Mesenteric fat pad (tissue), 1 donor: Measurements from ENCODE around the gene GNPNAT1. TPM values are rescaled to one million over a fixed set of nuclear protein-coding genes. Genes with fewer than 3 reads are reported as not detected.
"Not testable (repeated sequence)": the region's sequence is repeated elsewhere in the genome, so short reads cannot be mapped to it uniquely, and the experiment has no call there.

Experiments used
- DNase-seq: peaks from one replicate; pipeline ENCODE4 v3.0.0-alpha.2; 2020; ENCODE audit warnings: low spot score
- total RNA-seq: library from RNA; stranded (reverse); fragmentation: NEBNext Ultra II Directional; extraction: Animal tissue kit (Norgen Biotek cat#: 25700); gene quantifications from one replicate; pipeline ENCODE4 v1.2.1, GENCODE V29; 2021
- donor health status: DM: yes; HTN: yes; CAD: no.

The GNPNAT1 gene
- total RNA-seq, 1 donor from 2014 or later: 26.7 TPM

DNA sequence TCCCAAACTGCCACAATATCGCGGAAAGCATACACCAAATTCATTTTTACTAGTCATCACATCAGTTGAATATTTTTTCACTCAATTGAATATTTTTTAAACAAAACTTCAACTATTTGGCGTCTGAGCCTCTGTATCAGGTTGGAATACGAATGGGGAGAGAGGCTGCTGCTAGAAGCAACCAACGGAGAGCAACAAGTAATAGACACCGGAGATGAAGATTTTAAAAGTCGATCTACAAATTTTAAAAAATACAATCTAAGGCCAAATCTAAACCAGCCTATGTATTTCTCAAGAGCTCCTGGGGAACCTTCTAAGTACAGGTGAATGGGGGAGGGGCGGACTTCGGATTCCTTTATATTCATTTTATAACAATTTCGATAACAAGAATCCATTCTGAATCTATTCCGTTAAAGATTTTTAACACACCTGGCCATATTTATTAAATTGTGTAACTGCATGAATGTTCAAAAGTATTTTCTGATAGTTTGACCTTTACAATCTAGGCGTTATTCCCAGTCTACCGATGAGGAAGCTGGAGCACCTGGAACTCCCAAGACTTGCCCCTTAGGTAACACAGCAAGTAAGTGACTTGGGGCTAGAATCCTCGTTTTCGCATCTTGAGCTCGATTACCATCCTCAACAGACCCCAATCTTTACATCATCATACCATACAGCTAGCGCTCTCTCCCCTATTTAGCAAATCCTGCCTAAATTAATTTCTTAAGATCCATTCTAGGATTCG is 1.2 kb downstream of the GNPNAT1 start:
- no peak for DNase-seq

DNA sequence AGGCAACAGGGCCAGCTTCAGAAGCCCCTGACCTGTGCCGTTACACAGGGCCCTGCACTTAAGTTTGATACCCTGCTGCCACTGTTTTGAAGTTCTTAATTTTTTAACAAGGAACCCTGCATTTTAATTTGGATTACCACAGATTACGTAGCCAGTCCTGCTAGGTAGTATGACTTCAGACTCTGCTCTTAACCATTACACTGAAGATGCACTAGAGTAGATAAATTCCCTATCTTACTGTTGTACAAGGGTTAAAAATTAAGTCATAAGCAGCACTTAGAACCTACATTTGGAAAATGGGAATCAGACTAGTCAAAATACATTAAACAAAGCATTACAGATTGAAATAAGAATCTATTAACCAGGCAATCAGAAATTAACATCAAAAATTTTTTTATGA is 2.3 kb downstream of the GNPNAT1 start:
- DNase-seq: no peak

DNA sequence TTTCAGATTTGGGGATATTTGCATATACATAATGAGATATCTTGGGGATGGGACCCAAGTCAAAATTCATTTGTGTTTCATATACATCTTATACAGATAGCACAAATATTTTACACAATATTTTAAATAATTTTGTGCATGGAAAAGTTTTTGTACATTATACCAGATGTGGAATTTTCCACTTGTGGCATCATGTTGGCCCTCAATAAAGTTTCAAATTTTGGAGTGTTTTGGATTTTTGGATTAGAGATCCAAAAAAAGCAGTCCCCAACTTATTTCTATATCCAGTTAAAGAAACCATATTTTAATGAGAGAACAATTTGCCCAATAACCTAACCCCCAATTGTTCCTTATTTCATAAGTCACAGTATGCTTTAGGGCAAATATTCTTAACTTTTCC is 4.5 kb downstream of the GNPNAT1 start:
- DNase-seq: no peak

DNA sequence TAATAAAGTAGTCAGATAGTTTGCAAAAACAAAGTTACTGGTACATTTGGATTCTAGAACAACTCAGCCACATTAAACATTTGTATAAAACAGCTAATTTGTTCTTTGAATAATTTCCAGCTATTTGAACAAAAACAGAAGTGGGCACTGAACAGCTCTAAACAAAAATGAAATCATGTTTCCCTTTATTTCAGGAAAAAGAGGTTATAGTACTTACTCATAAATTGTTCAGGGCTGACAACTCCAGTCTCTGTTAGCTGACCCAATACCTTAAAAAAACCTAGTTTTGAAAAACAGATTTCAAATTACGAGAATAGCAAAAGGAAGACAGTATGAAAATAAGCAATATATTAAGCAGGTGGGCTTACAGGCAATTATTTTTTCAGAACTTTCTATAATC is 8.2 kb downstream of the GNPNAT1 start:
- no peak for DNase-seq

DNA sequence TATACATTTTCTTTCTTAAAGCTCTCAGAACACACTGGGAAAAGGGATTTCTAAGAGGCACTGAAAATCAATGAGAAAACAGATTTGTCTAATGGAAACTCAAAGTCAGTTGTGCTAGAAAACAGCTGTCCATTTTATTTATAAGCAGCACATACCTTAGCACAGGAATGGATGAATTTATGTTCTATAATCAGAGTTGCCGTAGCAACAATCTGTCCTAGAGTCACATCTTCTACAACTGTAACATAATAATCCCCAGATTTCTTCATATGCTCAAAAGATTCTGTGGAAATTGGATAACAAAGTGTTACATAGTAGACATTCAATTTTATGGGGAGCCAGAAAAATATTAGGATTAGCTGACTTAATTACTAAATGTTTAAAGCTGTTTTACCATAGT is 9.8 kb downstream of the GNPNAT1 start:
- DNase-seq: no peak

DNA sequence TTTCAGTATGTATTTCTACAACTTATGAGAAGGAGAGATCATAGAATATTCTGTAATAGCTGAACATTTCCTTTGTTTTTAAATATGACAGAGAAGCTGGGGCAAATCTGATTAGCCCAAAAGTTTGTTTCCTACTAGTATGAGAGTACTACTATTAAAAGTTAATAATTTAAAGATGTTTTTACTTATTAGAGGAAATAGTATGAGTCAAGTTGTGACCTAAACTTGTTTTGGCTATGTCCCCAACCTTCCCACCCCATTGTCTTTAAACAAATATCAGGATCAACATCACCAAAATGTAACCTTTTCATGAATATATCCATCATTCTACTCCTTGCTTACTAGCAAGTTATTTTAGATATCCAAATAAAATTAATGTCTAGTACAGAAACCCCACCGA is 10.5 kb downstream of the GNPNAT1 start:
- DNase-seq: no peak

DNA sequence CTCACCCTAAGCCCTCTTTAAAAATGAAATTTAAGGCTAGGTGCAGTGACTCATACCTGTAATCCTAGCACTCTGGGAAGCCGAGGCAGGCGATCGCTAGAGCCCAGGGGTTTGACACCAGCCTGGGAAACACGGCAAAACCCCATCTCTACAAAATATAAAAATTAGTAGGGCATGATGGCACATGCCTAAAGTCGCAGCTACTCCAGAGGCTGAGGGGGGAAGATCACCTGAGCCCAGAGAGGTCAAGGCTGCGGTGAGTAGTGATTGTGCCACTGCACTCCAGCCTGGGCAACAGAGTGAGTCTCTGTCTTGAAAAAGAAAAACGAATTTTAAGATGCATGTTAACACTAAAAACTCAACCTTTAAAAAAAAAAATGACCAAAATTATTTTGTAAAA is 12.7 kb downstream of the GNPNAT1 start:
- no peak for DNase-seq

DNA sequence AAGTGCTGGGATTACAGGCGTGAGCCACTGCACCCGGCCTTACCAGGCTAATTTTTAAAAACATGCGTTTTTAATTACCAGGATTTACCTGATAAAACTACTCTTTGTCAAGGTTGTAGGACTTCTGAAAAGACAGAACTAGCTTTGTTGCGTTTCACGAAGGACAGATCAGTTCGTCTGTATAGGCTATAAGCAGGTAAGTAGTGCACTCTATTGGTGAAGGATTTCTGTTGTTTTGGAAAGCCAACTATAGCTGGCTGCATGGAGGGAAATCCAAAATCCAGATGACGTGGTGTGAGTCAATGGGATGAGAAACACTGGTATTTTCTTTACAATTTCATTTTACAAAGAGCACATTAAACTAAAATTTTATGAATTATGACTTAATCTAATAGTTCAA is 14.6 kb downstream of the GNPNAT1 start:
- DNase-seq: no peak

DNA sequence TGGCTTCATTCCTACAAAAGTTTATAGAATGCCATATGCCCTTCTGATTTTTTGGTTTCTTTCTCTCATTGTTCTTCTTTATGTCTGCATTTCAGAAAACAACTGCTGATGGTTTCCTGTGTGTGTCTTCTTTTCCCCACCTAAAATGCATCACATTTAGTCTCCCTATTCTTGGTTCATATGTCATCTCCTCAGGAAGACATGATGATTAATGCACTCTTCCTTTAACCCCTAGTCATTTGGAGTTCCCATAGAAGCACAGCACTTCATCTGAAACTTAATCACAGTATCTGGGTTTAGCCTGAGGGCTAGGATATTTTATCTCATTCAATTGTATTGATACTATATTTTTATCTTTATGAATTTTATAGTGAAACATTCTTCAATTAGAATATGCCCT is 21.5 kb downstream of the GNPNAT1 start:
- no peak for DNase-seq

DNA sequence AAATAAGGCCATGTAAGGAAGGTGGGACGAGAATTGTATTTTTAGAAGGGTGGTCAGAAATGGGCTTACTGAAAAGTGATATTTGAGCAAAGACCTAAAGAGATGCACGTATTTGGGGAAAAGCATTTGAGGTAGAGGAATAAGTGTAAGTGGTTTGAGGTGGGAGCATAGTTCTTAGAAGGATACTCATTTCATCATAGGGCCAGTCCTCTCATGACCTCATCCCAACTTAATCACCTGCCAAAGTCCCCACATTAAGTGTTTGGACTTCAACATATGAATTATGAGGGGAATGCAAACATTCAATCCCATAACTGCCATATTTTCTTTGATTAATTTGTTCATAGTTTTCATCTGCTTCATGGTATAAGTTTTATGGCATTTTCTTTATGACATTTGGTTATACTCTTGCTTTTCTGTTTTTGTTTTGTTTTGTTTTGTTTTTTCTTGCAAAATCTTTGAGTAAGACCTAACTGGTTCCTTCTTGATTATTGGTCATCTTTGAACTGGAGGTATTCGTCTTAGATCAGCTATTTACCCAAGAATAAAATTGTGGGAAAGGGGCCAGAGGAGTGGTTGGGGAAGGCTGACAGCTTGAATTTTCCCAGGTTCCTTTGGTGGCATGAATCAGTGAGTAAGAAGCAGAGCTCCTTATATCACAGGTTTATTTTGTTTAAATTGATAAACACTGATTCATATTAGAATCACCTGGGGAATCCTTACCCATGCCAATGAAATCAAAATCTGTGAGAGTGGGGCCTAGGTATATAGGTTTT is 24.2 kb downstream of the GNPNAT1 start:
- no peak for DNase-seq

DNA sequence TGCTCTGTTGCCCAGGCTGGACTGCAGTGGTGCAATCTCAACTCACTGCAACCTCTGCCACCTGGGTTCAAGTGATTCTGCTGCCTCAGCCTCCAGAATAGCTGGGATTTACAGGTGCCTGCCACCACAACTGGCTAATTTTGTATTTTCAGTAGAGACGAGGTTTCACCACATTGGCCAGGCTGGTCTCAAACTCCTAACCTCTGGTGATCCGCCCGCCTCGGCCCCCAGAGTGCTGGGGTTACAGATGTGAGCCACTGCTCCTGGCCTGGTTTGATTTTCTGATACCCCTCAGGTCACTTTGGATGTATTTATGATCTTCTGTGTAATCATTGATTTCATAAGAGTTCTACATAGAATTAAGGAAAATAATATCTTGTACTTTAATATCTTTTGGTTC is 28.5 kb downstream of the GNPNAT1 start:
- not testable (repeated sequence) for DNase-seq

DNA sequence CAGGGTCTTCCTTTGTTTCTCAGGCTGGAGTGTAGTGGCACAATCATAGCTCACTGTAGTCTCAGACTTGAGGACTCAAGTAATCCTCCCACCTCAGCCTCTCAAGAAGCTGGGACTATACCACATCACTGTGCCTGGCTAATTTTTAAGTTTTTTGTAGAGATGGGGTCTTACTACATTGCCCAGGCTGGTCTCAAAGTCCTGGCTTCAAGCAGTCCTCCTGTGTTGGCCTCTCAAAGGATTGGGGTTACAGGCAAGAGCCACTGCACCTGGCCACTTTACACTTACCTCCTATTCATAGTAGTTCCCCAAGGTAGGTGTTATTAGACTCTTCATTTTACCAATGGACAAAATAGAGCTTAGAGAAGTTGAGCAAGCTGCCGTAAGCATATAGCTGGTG is 32.3 kb downstream of the GNPNAT1 start:
- DNase-seq: no peak

DNA sequence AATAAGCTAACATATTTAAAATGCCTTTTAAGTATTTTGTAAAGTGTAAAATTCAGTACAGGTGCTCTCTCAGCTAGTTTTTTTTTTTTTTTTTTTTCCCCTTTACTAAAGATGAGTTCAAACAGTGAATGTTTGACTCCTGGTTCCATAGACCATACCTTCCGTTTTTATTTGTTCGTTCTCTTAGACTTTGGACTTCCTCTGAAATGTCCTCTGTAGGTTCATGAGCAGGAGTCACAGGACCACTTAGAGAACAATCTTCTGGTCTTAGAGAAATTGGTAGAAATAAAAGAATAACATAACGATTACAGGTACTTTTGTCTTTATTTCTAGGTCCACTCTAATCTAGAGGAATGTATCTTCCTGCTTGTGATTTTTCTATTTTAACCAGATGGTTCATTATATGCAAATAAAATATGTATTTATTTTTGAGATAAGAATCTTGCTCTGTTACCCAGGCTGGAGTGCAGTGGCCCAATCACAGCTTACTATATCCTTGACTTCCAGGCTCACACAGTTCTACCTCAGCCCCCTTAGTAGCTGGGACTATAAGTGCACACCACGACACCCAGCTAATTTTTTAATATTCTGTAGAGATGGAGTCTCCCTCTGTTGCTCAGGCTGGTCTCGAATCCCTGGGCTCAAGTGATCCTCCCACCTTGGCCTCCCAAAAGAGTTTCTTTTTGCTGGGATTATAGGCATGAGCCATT is 35.6 kb downstream of the GNPNAT1 start:
- no peak for DNase-seq

DNA sequence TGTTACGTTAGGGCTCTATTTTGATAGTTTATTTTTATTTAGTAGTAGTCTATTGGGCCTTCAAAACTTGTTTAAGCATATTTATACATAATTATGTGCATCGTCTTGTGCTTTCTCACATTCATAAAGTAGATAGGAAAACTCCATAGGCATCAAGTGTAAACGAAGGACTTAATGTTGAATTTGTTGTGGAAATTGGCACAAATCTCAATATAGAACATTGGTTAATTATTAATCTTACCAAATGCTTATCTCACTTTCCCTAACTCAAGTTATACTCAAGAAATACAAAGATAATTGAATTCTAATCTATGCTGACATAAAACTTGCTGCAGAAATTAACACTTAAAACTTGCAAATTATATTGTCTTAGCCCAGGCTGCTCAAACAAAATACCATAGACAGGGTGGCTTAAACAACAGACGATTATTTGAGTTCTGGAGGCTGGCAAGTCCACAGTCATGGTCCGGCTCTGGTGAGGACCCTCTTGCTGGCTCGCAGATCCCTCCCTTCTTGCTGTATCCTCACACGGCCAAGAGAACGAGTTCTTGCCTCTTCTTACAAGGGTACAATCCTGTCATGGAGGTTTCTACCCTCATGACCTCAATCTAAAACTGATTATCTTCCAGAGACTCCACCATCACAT is 42.6 kb downstream of the GNPNAT1 start:
- no peak for DNase-seq

DNA sequence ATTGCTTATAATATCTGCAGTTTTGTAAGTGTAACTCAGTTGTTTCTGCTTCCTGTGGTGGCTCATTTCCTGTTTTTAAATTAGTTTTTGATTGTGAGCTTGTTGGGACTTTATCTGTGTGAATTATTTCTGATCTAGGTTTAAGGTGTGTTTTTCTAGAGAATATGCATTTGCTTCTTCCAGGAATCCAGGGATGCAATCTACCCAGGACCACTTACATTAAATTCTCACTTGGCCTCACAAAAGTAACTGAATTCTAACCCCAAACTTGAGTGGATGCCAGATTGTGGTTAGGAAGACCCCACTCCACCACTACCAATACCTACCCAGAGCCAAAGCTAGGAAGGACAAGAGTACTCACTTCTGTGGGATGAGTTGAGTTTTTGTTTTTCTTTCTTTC is 49.5 kb downstream of the GNPNAT1 start:
- no peak for DNase-seq

DNA sequence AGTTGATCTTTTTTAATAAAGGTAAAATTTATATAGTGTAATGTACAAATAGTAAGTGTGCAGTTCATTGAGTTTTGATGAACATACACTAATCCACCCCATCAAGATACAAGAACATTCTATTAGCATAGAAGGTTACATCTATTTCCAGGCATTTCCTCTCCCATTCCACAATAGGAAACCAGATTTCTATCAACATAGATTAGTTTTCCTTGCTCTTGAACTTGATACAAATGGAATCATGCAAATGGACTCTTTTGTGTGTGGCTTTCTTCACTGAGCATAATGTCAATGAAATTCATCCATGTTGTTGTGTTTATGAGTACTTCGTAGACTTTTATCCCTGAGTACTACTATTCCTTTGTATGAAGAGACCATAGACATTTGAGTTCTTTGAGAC is 50.7 kb downstream of the GNPNAT1 start:
- DNase-seq: no peak

DNA sequence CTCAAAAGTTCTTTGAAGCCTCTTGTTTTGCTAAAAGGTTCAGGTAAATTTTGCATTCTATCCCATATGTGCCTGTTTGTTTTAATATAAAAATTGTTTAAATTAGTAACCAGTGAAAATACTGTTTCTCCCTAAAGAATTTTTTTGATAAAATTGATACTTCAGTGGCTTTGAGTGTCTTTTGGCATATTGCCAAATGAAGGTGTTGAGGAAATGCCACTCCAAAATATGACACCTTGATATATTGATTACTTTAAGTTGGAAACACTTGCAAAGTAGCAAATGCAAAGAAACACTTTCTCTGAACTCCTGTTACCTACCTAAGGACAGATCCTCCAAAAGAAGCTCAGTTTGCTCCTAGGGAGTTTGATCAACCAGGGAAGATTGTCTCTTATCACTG is 53.0 kb downstream of the GNPNAT1 start:
- no peak for DNase-seq

DNA sequence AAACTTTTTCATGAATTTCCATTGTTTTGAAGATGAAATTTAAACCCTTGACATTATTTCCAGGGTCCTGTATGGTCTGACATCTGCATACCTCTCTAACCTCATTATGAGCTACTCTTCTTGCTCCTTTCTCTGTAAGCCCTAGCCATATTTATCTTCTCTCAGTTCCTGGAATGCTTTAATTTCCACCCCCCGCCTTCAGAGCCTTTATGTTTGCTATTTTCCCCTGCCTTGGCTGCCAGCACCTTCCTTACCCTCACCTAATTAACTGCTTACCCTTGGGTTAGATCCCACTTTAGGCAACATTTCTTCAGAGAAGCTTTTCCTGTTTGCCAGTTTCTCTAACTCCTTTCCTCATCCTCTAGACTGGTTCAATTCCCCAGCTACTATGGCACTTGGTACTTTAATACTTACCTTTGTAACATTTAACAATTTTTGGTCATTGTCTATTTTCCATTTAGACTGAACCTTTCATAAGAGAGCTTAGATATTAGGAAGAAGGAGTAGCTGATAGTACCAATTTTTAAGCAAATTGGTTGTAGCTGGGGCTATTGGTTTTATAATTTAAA is 55.4 kb downstream of the GNPNAT1 start:
- DNase-seq: no peak

DNA sequence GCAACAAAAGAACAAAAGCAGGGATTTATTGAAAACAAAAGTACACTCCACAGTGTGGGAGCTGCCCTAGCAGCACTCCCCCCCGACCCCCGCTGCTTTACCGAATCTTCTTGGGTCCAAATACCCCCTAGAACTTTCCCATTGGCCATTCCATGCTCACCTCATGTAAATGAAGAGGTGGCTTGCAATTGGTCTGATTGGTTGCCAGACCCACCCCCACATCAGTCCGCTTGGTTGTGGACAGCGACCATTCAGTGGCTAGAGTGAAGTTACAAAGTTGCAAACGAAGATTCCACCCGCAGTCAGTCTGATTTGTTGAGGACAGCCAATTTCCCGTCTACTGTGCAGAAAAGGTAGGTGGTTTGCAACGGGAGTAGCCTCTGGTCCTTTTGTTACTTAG is 57.6 kb downstream of the GNPNAT1 start:
- DNase-seq: no peak

DNA sequence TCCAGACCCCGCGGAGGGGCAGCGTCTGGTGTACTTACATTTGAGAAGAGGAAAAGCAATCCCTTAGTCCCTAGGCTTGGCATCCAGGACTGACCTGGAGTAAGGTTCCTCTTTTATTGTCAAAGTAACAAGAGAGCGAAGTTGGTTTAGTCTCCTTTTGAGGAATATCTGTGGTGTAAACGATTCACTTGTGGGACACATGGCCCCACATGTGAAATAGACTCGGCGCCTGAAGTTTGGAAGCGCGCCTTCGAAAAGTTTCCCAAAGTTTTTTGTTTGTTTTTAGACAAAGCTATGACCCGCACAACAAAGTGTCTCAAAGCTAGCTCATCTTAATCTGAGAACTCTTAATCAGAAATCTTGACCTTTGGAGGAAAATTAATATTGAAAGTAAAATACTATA is 60.7 kb downstream of the GNPNAT1 start:
- DNase-seq: no peak

DNA sequence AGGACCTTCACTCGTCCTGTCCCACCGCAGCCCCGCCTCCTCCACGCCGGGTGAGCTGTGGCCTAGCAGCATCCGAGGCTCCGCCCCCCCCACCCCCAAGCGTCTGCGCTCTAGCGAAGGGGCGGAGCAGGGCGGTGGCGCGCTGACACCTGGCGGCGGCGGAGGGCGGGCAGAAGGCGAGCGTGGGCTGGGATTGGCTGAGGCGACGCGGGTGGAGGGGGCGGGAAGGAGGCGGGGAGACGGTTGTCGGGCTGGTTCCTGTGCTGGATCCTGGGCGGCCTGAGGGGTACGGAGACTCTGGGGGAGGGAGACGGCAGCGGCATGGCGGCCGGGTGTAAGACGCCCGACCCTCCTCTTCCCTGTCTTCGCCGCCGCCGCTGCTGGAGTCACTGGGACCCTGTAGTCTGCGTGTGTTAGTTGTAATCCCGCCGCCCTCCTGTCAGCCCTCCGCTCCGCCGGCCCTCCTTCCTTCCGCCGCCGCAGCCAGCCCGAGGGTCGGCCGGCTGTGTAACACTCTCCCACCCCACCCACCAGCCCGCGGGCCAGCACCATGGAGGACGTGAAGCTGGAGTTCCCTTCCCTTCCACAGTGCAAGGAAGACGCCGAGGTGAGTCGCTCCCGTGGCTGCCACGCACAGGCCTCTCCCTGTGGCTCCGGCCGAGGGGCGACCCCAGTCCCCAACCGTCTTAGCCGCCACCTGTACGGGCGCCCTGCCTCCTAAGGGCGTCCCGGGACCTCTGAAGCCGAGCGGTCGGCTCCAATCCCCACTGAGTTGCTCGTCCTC is 61.3 kb downstream of the GNPNAT1 start, which contains the start of gene STYX:
Gene STYX (plus strand): TSS at position 242 of the 784 bp plus-strand sequence. CDS start 309 bp downstream, at position 551.
- peak; percentile 98 for DNase-seq
